NCI-H510A (cell line): ENCODE results near the gene ZNF778.

ENCODE experiments used
- DNase-seq: peaks from one replicate; lab custom pipeline; 2025; lab: John Stamatoyannopoulos, UW

The ZNF778 gene

GRCh38 chr16:89217388-89218191, at the start of gene ZNF778:
ZNF778 (plus strand) TSS chr16:89217703; CDS start chr16:89221128, 3,425 bp downstream.
- DNase-seq: peak; percentile 43

GRCh38 chr16:89168381-89169189, 48.9 kb upstream of the ZNF778 start:
- DNase-seq: no peak

GRCh38 chr16:89169778-89170177, 47.7 kb upstream of the ZNF778 start:
- DNase-seq: no peak

GRCh38 chr16:89170346-89171215, 46.9 kb upstream of the ZNF778 start:
- peak; percentile 53 for DNase-seq

GRCh38 chr16:89171216-89172170, 46.0 kb upstream of the ZNF778 start, which contains the start of gene CDH15:
CDH15 (plus strand) TSS chr16:89171748; CDS start chr16:89171832, 84 bp downstream.
- peak; percentile 74 for DNase-seq

- DNase-seq: no peak
Measured at GRCh38 chr16:89172171-89172527, 45.4 kb upstream of the ZNF778 start.

GRCh38 chr16:89172528-89173173, 44.9 kb upstream of the ZNF778 start:
- no peak for DNase-seq

GRCh38 chr16:89173174-89173921, 44.2 kb upstream of the ZNF778 start:
- no peak for DNase-seq

GRCh38 chr16:89174055-89174827, 43.3 kb upstream of the ZNF778 start:
- no peak for DNase-seq

GRCh38 chr16:89174877-89175276, 42.6 kb upstream of the ZNF778 start:
- DNase-seq: no peak

- DNase-seq: no peak
Measured at GRCh38 chr16:89175280-89176146, 42.0 kb upstream of the ZNF778 start.

- DNase-seq: no peak
Measured at GRCh38 chr16:89176147-89176690, 41.3 kb upstream of the ZNF778 start.

GRCh38 chr16:89176717-89177116, 40.8 kb upstream of the ZNF778 start:
- no peak for DNase-seq

- no peak for DNase-seq
Measured at GRCh38 chr16:89177501-89177900, 40.0 kb upstream of the ZNF778 start.

- DNase-seq: no peak
Measured at GRCh38 chr16:89178453-89179147, 38.9 kb upstream of the ZNF778 start.

- no peak for DNase-seq
Measured at GRCh38 chr16:89179148-89179484, 38.4 kb upstream of the ZNF778 start.

- DNase-seq: no peak
Measured at GRCh38 chr16:89179656-89180315, 37.7 kb upstream of the ZNF778 start.
